GM23338 (cell line): ENCODE results near the gene FTO. TPM values are rescaled to one million over a fixed set of nuclear protein-coding genes. Genes with fewer than 3 reads are reported as not detected.

Experiments used
- ATAC-seq: fragments of 200-7000 bp; cut with Tn5 transposase; 3 replicates; pipeline ENCODE4 v1.9.1; 2020
- DNase-seq: peaks from one replicate; pipeline ENCODE4 v3.0.0-alpha.2; 2015; ENCODE audit warnings: low spot score
- H2AFZ ChIP-seq: fragments of 200-600 bp; sonication (generic); 2 replicates; pipeline ENCODE4 v1.8.0; 2016; ENCODE audit warnings: antibody characterized with exemption, mild to moderate bottlenecking, moderate library complexity
- H3F3A ChIP-seq: fragments of 200-600 bp; sonication (generic); replicated peaks from 2 replicates; pipeline ENCODE4 v1.8.0; 2017; ENCODE audit warnings: antibody characterized with exemption, mixed run types, low read depth
- H3K27ac ChIP-seq: fragments of 200-600 bp; sonication (generic); 2 replicates; pipeline ENCODE4 v1.6.1; 2016; ENCODE audit warnings: low read depth
- H3K27me3 ChIP-seq: fragments of 200-600 bp; sonication (generic); 2 replicates; pipeline ENCODE4 v1.8.0; 2016; ENCODE audit warnings: mild to moderate bottlenecking, mixed run types, moderate library complexity; ENCODE audit not compliant: insufficient read depth
- H3K36me3 ChIP-seq: fragments of 200-600 bp; sonication (generic); 2 replicates; pipeline ENCODE4 v1.8.0; 2016; ENCODE audit warnings: mild to moderate bottlenecking; ENCODE audit not compliant: insufficient read depth
- H3K4me1 ChIP-seq: fragments of 200-600 bp; sonication (generic); 2 replicates; pipeline ENCODE4 v1.8.0; 2016; ENCODE audit warnings: mild to moderate bottlenecking, moderate library complexity; ENCODE audit not compliant: insufficient read depth
- H3K4me2 ChIP-seq: fragments of 200-600 bp; sonication (generic); 2 replicates; pipeline ENCODE4 v1.7.1; 2017; ENCODE audit warnings: mixed run types
- H3K4me3 ChIP-seq: fragments of 200-600 bp; sonication (generic); 2 replicates; pipeline ENCODE4 v1.6.1; 2016; ENCODE audit warnings: mixed run types
- H3K79me2 ChIP-seq: fragments of 200-600 bp; sonication (generic); replicated peaks from 2 replicates; pipeline ENCODE4 v1.8.0; 2017; ENCODE audit warnings: mild to moderate bottlenecking; ENCODE audit not compliant: insufficient read depth
- H3K9me2 ChIP-seq: fragments of 200-600 bp; sonication (generic); 2 replicates; pipeline ENCODE4 v1.8.0; 2017; ENCODE audit not compliant: insufficient read depth
- H4K20me1 ChIP-seq: fragments of 200-600 bp; sonication (generic); replicated peaks from 2 replicates; pipeline ENCODE4 v1.8.0; 2017; ENCODE audit warnings: mild to moderate bottlenecking; ENCODE audit not compliant: insufficient read depth
- H3K27ac Mint-ChIP-seq: 2 replicates; pipeline ENCODE4 v1.8.0; 2020; ENCODE audit warnings: inconsistent platforms, mild to moderate bottlenecking, moderate library complexity, mixed read lengths
- H3K27me3 Mint-ChIP-seq: 3 replicates; pipeline ENCODE4 v1.8.0; 2022; ENCODE audit warnings: low read depth, mild to moderate bottlenecking, moderate library complexity, mixed read lengths, inconsistent platforms; ENCODE audit not compliant: insufficient read depth, poor library complexity
- H3K36me3 Mint-ChIP-seq: 3 replicates; pipeline ENCODE4 v1.8.0; 2021; ENCODE audit warnings: low read depth, mild to moderate bottlenecking, inconsistent platforms, moderate library complexity, mixed read lengths
- H3K4me1 Mint-ChIP-seq: 3 replicates; pipeline ENCODE4 v1.8.0; 2020; ENCODE audit warnings: mild to moderate bottlenecking, inconsistent platforms, mixed read lengths
- H3K4me3 Mint-ChIP-seq: 3 replicates; pipeline ENCODE4 v1.8.0; 2021; ENCODE audit warnings: moderate library complexity, mild to moderate bottlenecking, inconsistent platforms, mixed read lengths
- H3K9me3 Mint-ChIP-seq: 3 replicates; pipeline ENCODE4 v1.8.0; 2020; ENCODE audit warnings: moderate library complexity, mild to moderate bottlenecking, inconsistent platforms, mixed read lengths
- CREB1 ChIP-seq: fragments of 250-450 bp; sonication (Bioruptor Pico); IDR thresholded peaks from 2 replicates; pipeline ENCODE4 v1.5.0; 2020; ENCODE audit warnings: low read depth, mild to moderate bottlenecking, moderate library complexity
- EZH2 ChIP-seq: fragments of 200-600 bp; sonication (generic); IDR thresholded peaks from one replicate; pipeline ENCODE4 v1.8.0; 2017; ENCODE audit warnings: antibody characterized with exemption, mild to moderate bottlenecking, low read depth; ENCODE audit not compliant: unreplicated experiment
- EZH2phosphoT487 ChIP-seq: fragments of 200-600 bp; sonication (generic); IDR thresholded peaks from one replicate; pipeline ENCODE4 v1.8.1; 2018; ENCODE audit warnings: antibody characterized with exemption; ENCODE audit not compliant: unreplicated experiment
- JUNB ChIP-seq: IDR thresholded peaks from one replicate; pipeline ENCODE4 v1.6.1; 2016; ENCODE audit warnings: antibody characterized with exemption; ENCODE audit not compliant: unreplicated experiment
- NANOG ChIP-seq: IDR thresholded peaks from 2 replicates; pipeline ENCODE4 v1.6.1; 2016; ENCODE audit warnings: antibody characterized with exemption, borderline replicate concordance
- POLR2AphosphoS5 ChIP-seq: IDR thresholded peaks from 2 replicates; pipeline ENCODE4 v1.6.1; 2016; ENCODE audit warnings: antibody characterized with exemption, low read depth
- STAT1 ChIP-seq: IDR thresholded peaks from one replicate; pipeline ENCODE4 v1.6.1; 2016; ENCODE audit warnings: antibody characterized with exemption; ENCODE audit not compliant: unreplicated experiment
- ZNF114 ChIP-seq: fragments of 250-450 bp; sonication (Bioruptor Pico); IDR thresholded peaks from 2 replicates; pipeline ENCODE4 v1.5.0; 2020; ENCODE audit warnings: mild to moderate bottlenecking, moderate library complexity
- ZNF331 ChIP-seq: fragments of 250-450 bp; sonication (Bioruptor Pico); IDR thresholded peaks from 2 replicates; pipeline ENCODE4 v1.5.0; 2020; ENCODE audit warnings: low read depth, mild to moderate bottlenecking, moderate library complexity
- polyA plus RNA-seq: library from polyadenylated mRNA; unstranded; fragments of >200 nt; fragmentation: Nextera tagmentation; extraction: Ambion mirVana; gene quantifications from 2 replicates; pipeline ENCODE4 v1.2.1, GENCODE V29; 2016
- total RNA-seq: library from RNA; depleted of rRNA; stranded (reverse); fragments of >200 nt; shearing (Covaris generic); gene quantifications from 2 replicates; pipeline ENCODE4 v1.2.3, GENCODE V29; 2014
- TF ChIP-seq, protein P1 (sequence below): IDR thresholded peaks from 2 replicates; pipeline ENCODE4 v1.6.1; 2016; ENCODE audit warnings: antibody characterized with exemption
- TF ChIP-seq, protein P2 (sequence below): IDR thresholded peaks from one replicate; pipeline ENCODE4 v1.6.1; 2018; ENCODE audit warnings: antibody characterized with exemption; ENCODE audit not compliant: unreplicated experiment
- TF ChIP-seq, protein P3 (sequence below): fragments of 250-450 bp; sonication (Bioruptor Pico); IDR thresholded peaks from 2 replicates; pipeline ENCODE4 v1.5.0; 2020; ENCODE audit warnings: mild to moderate bottlenecking, moderate library complexity

Gene FTO
- total and polyA plus RNA-seq, 2 experiments from 2014 or later: 17.7 to 69.6 TPM

GRCh38 chr16:53761962-53762703 lies 58.2 kb downstream of the FTO start:
- DNase-seq: no peak
- Mint-ChIP-seq H3K27me3 (no peaks in the 10 kb centered on the region), H3K4me3 (no peak overlapping the region), H3K36me3 (no peaks in the 10 kb centered on the region; the same call in 1 of the 3 replicates), H3K27ac (peak overlapping the region; percentile 20; the same call in 1 of the 2 replicates), H3K9me3 (no peaks in the 10 kb centered on the region; the same call in 2 of the 3 replicates), H3K4me1 (no peaks in the 10 kb centered on the region; the same call in 2 of the 3 replicates)
- Histone ChIP-seq H3K79me2 (peaks cover 35% of the 10 kb centered on the region), H2AFZ (no peak overlapping the region), H3F3A (no peaks in the 10 kb centered on the region), H3K4me2 (no peak overlapping the region), H3K4me3 (no peak overlapping the region), H3K9me2 (no peaks in the 10 kb centered on the region), H3K4me1 (peaks cover 5% of the 10 kb centered on the region; the same call in 1 of the 2 replicates), H4K20me1 (no peaks in the 10 kb centered on the region; the same call in 1 of the 2 replicates), H3K27ac (no peak overlapping the region), H3K27me3 (no peaks in the 10 kb centered on the region), H3K36me3 (no peaks in the 10 kb centered on the region)
- TF ChIP-seq, protein P1, sequence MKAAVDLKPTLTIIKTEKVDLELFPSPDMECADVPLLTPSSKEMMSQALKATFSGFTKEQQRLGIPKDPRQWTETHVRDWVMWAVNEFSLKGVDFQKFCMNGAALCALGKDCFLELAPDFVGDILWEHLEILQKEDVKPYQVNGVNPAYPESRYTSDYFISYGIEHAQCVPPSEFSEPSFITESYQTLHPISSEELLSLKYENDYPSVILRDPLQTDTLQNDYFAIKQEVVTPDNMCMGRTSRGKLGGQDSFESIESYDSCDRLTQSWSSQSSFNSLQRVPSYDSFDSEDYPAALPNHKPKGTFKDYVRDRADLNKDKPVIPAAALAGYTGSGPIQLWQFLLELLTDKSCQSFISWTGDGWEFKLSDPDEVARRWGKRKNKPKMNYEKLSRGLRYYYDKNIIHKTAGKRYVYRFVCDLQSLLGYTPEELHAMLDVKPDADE: no peak
- TF ChIP-seq ZNF331 (CRISPR knock-in tag) (no peak), ZNF114 (CRISPR knock-in tag) (no peak), EZH2phosphoT487 (no peak), CREB1 (no peak), STAT1 (no peak), NANOG (no peak), JUNB (no peak), POLR2AphosphoS5 (no peak), EZH2 (no peak)
- TF ChIP-seq, protein P2, sequence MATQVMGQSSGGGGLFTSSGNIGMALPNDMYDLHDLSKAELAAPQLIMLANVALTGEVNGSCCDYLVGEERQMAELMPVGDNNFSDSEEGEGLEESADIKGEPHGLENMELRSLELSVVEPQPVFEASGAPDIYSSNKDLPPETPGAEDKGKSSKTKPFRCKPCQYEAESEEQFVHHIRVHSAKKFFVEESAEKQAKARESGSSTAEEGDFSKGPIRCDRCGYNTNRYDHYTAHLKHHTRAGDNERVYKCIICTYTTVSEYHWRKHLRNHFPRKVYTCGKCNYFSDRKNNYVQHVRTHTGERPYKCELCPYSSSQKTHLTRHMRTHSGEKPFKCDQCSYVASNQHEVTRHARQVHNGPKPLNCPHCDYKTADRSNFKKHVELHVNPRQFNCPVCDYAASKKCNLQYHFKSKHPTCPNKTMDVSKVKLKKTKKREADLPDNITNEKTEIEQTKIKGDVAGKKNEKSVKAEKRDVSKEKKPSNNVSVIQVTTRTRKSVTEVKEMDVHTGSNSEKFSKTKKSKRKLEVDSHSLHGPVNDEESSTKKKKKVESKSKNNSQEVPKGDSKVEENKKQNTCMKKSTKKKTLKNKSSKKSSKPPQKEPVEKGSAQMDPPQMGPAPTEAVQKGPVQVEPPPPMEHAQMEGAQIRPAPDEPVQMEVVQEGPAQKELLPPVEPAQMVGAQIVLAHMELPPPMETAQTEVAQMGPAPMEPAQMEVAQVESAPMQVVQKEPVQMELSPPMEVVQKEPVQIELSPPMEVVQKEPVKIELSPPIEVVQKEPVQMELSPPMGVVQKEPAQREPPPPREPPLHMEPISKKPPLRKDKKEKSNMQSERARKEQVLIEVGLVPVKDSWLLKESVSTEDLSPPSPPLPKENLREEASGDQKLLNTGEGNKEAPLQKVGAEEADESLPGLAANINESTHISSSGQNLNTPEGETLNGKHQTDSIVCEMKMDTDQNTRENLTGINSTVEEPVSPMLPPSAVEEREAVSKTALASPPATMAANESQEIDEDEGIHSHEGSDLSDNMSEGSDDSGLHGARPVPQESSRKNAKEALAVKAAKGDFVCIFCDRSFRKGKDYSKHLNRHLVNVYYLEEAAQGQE: no peak
- TF ChIP-seq, protein P3, sequence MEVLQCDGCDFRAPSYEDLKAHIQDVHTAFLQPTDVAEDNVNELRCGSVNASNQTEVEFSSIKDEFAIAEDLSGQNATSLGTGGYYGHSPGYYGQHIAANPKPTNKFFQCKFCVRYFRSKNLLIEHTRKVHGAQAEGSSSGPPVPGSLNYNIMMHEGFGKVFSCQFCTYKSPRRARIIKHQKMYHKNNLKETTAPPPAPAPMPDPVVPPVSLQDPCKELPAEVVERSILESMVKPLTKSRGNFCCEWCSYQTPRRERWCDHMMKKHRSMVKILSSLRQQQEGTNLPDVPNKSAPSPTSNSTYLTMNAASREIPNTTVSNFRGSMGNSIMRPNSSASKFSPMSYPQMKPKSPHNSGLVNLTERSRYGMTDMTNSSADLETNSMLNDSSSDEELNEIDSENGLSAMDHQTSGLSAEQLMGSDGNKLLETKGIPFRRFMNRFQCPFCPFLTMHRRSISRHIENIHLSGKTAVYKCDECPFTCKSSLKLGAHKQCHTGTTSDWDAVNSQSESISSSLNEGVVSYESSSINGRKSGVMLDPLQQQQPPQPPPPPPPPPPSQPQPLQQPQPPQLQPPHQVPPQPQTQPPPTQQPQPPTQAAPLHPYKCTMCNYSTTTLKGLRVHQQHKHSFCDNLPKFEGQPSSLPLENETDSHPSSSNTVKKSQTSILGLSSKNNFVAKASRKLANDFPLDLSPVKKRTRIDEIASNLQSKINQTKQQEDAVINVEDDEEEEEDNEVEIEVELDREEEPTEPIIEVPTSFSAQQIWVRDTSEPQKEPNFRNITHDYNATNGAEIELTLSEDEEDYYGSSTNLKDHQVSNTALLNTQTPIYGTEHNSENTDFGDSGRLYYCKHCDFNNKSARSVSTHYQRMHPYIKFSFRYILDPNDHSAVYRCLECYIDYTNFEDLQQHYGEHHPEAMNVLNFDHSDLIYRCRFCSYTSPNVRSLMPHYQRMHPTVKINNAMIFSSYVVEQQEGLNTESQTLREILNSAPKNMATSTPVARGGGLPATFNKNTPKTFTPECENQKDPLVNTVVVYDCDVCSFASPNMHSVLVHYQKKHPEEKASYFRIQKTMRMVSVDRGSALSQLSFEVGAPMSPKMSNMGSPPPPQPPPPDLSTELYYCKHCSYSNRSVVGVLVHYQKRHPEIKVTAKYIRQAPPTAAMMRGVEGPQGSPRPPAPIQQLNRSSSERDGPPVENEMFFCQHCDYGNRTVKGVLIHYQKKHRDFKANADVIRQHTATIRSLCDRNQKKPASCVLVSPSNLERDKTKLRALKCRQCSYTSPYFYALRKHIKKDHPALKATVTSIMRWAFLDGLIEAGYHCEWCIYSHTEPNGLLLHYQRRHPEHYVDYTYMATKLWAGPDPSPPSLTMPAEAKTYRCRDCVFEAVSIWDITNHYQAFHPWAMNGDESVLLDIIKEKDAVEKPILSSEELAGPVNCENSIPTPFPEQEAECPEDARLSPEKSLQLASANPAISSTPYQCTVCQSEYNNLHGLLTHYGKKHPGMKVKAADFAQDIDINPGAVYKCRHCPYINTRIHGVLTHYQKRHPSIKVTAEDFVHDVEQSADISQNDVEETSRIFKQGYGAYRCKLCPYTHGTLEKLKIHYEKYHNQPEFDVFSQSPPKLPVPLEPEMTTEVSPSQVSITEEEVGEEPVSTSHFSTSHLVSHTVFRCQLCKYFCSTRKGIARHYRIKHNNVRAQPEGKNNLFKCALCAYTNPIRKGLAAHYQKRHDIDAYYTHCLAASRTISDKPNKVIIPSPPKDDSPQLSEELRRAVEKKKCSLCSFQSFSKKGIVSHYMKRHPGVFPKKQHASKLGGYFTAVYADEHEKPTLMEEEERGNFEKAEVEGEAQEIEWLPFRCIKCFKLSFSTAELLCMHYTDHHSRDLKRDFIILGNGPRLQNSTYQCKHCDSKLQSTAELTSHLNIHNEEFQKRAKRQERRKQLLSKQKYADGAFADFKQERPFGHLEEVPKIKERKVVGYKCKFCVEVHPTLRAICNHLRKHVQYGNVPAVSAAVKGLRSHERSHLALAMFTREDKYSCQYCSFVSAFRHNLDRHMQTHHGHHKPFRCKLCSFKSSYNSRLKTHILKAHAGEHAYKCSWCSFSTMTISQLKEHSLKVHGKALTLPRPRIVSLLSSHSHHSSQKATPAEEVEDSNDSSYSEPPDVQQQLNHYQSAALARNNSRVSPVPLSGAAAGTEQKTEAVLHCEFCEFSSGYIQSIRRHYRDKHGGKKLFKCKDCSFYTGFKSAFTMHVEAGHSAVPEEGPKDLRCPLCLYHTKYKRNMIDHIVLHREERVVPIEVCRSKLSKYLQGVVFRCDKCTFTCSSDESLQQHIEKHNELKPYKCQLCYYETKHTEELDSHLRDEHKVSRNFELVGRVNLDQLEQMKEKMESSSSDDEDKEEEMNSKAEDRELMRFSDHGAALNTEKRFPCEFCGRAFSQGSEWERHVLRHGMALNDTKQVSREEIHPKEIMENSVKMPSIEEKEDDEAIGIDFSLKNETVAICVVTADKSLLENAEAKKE (CRISPR knock-in tag): no peak
- ATAC-seq: no peak
